Subcutaneous abdominal adipose tissue (tissue), 5 donors: Measurements from ENCODE around the gene FYN.
"Not testable (repeated sequence)": the region's sequence is repeated elsewhere in the genome, so short reads cannot be mapped to it uniquely, and the experiment has no call there.

Experiments used
- H3K27ac ChIP-seq: one replicate; pipeline ENCODE4 v1.7.0; 2013; ENCODE audit warnings: low read depth, mild to moderate bottlenecking, inconsistent platforms, low read length, moderate library complexity
- H3K27me3 ChIP-seq, 5 donors: one replicate each; pipeline ENCODE4 v1.7.0; 2013; ENCODE audit warnings: low read length in 5 of 5, inconsistent platforms in 1 of 5; ENCODE audit not compliant: control insufficient read depth in 5 of 5, insufficient read depth in 4 of 5
- H3K36me3 ChIP-seq, 5 donors: one replicate each; pipeline ENCODE4 v1.7.0; 2013; ENCODE audit warnings: low read length in 5 of 5; ENCODE audit not compliant: control insufficient read depth in 5 of 5, insufficient read depth in 5 of 5
- H3K4me1 ChIP-seq, 5 donors: one replicate each; pipeline ENCODE4 v1.7.0; 2013; ENCODE audit warnings: low read length in 5 of 5, mild to moderate bottlenecking in 3 of 5, moderate library complexity in 1 of 5; ENCODE audit not compliant: control insufficient read depth in 5 of 5, insufficient read depth in 5 of 5
- H3K4me3 ChIP-seq, 5 donors: one replicate each; pipeline ENCODE4 v1.7.0; 2013; ENCODE audit warnings: low read length in 5 of 5, low read depth in 1 of 5
- H3K9ac ChIP-seq, 5 donors: one replicate each; pipeline ENCODE4 v1.7.0; 2013; ENCODE audit warnings: low read length in 5 of 5, mild to moderate bottlenecking in 4 of 5, moderate library complexity in 3 of 5
- H3K9me3 ChIP-seq, 5 donors: one replicate each; pipeline ENCODE4 v1.7.0; 2013; ENCODE audit warnings: low read length in 5 of 5; ENCODE audit not compliant: control insufficient read depth in 5 of 5
- donor health status: healthy.
- donor health status: healthy.
- donor health status: healthy.
- donor health status: healthy.
- donor health status: healthy.

FYN gene

GRCh38 chr6:111837641-111838500, 35.4 kb downstream of the FYN start:
- Histone ChIP-seq H3K27ac (no peak overlapping the region), H3K4me1 (peaks cover 0 to 36% (median 18%) of the 10 kb centered on the region in 5 donors)

GRCh38 chr6:111837007-111837406, 36.2 kb downstream of the FYN start:
- Histone ChIP-seq H3K4me3 (no peak overlapping the region), H3K9me3 (no peaks in the 10 kb centered on the region), H3K36me3 (peaks cover 0 to 6% (median 2%) of the 10 kb centered on the region in 5 donors), H3K27ac (no peak overlapping the region), H3K4me1 (peaks cover 0 to 31% (median 12%) of the 10 kb centered on the region in 5 donors), H3K27me3 (no peaks in the 10 kb centered on the region), H3K9ac (no peak overlapping the region)

More at GRCh38 chr6:111837641-111838500, 35.4 kb downstream of the FYN start:
- H3K36me3 ChIP-seq, result peaks cover 0 to 6% (median 2%) of the 10 kb centered on the region in 5 donors
- H3K9ac ChIP-seq, result no peak overlapping the region
- no peak overlapping the region for H3K4me3 ChIP-seq
- H3K9me3 ChIP-seq, result no peaks in the 10 kb centered on the region
- H3K27me3 ChIP-seq, result no peaks in the 10 kb centered on the region

GRCh38 chr6:111835807-111836206, 37.4 kb downstream of the FYN start:
- Histone ChIP-seq H3K4me1 (peaks cover 0 to 22% (median 9%) of the 10 kb centered on the region in 5 donors), H3K27me3 (no peaks in the 10 kb centered on the region), H3K9me3 (no peaks in the 10 kb centered on the region), H3K4me3 (no peak overlapping the region), H3K36me3 (peaks cover 0 to 6% (median 2%) of the 10 kb centered on the region in 5 donors), H3K9ac (no peak overlapping the region), H3K27ac (no peak overlapping the region)

GRCh38 chr6:111835398-111835797, 37.9 kb downstream of the FYN start:
- H3K4me3 ChIP-seq, H3K27ac ChIP-seq, H3K9ac ChIP-seq, H3K9me3 ChIP-seq, H3K36me3 ChIP-seq, H3K27me3 ChIP-seq: not testable (repeated sequence)
- peaks cover 0 to 22% (median 9%) of the 10 kb centered on the region in 5 donors for H3K4me1 ChIP-seq

- Histone ChIP-seq H3K9me3 (no peaks in the 10 kb centered on the region), H3K27ac (no peak overlapping the region), H3K9ac (no peak overlapping the region), H3K4me3 (no peak overlapping the region), H3K4me1 (peaks cover 0 to 25% (median 15%) of the 10 kb centered on the region in 5 donors), H3K27me3 (no peaks in the 10 kb centered on the region), H3K36me3 (peaks cover 0 to 6% (median 2%) of the 10 kb centered on the region in 5 donors)
Measured at GRCh38 chr6:111834356-111834755, 38.9 kb downstream of the FYN start.

GRCh38 chr6:111832833-111833418, 40.3 kb downstream of the FYN start:
- H3K4me1 ChIP-seq, result peaks cover 0 to 23% (median 16%) of the 10 kb centered on the region in 5 donors
- peak overlapping the region in 1 of 5 donors; percentile 19 for H3K9ac ChIP-seq
- no peaks in the 10 kb centered on the region for H3K27me3 ChIP-seq
- H3K36me3 ChIP-seq, result peaks cover 0 to 6% (median 1%) of the 10 kb centered on the region in 5 donors
- H3K4me3 ChIP-seq, result no peak overlapping the region
- H3K27ac ChIP-seq, result peak overlapping the region; percentile 63
- H3K9me3 ChIP-seq, result no peaks in the 10 kb centered on the region

GRCh38 chr6:111831408-111831807, 41.8 kb downstream of the FYN start:
- no peak overlapping the region for H3K9ac ChIP-seq
- H3K9me3 ChIP-seq, result no peaks in the 10 kb centered on the region
- H3K36me3 ChIP-seq, result peaks cover 0 to 6% (median 0%) of the 10 kb centered on the region in 5 donors
- no peak overlapping the region for H3K27ac ChIP-seq
- no peak overlapping the region for H3K4me3 ChIP-seq
- peaks cover 0 to 24% (median 23%) of the 10 kb centered on the region in 5 donors for H3K4me1 ChIP-seq
- no peaks in the 10 kb centered on the region for H3K27me3 ChIP-seq

GRCh38 chr6:111829998-111830397, 43.3 kb downstream of the FYN start:
- H3K27ac ChIP-seq, result no peak overlapping the region
- peaks cover 0 to 32% (median 28%) of the 10 kb centered on the region in 5 donors for H3K4me1 ChIP-seq
- H3K36me3 ChIP-seq, result peaks cover 0 to 3% (median 0%) of the 10 kb centered on the region in 5 donors
- no peaks in the 10 kb centered on the region for H3K9me3 ChIP-seq
- H3K27me3 ChIP-seq, result no peaks in the 10 kb centered on the region
- H3K4me3 ChIP-seq, result no peak overlapping the region
- no peak overlapping the region for H3K9ac ChIP-seq

- no peaks in the 10 kb centered on the region for H3K9me3 ChIP-seq
- peaks cover 0 to 34% (median 28%) of the 10 kb centered on the region in 5 donors for H3K4me1 ChIP-seq
- H3K9ac ChIP-seq, result no peak overlapping the region
- H3K4me3 ChIP-seq, result no peak overlapping the region
- H3K27me3 ChIP-seq, result no peaks in the 10 kb centered on the region
- no peak overlapping the region for H3K27ac ChIP-seq
- peaks cover 0 to 3% (median 0%) of the 10 kb centered on the region in 5 donors for H3K36me3 ChIP-seq
Measured at GRCh38 chr6:111829581-111829980, 43.7 kb downstream of the FYN start.

- H3K4me3 ChIP-seq, result no peak overlapping the region
Measured at GRCh38 chr6:111828809-111829208, 44.4 kb downstream of the FYN start.

More at GRCh38 chr6:111828809-111829208, 44.4 kb downstream of the FYN start:
- Histone ChIP-seq H3K27ac (no peak overlapping the region), H3K9me3 (no peaks in the 10 kb centered on the region), H3K9ac (no peak overlapping the region), H3K27me3 (no peaks in the 10 kb centered on the region), H3K4me1 (peaks cover 4 to 40% (median 35%) of the 10 kb centered on the region in 5 donors), H3K36me3 (peaks cover 0 to 3% (median 0%) of the 10 kb centered on the region in 5 donors)
